ENCODE data around the gene ATP6V1E1. TPM values are rescaled to one million over a fixed set of nuclear protein-coding genes. Genes with fewer than 3 reads are reported as not detected.
A peak's percentile ranks its signal among the peaks of the same experiment; 100 is the strongest.
"Not testable (repeated sequence)": the region's sequence is repeated elsewhere in the genome, so short reads cannot be mapped to it uniquely, and the experiment has no call there.

Gene ATP6V1E1
- polyA plus RNA-seq (2013, experiment 1 of 2): 78.4 TPM
- 85.1 TPM for polyA plus RNA-seq (2013, experiment 2 of 2)

GRCh38 chr22:17628406-17629172 is at the start of gene ATP6V1E1:
Gene ATP6V1E1, minus strand, starts transcription at chr22:17628749. Its CDS starts 114 bp downstream, at chr22:17628635.
- H3K9me3 ChIP-seq (ENCODE audit: insufficient read depth, low read depth, low read length): no peaks in the 10 kb centered on the region
- WGBS: under 1% methylated on average over 45 of the region's 45 CpGs
- H3K36me3 ChIP-seq (ENCODE audit: insufficient read depth, low read length): peaks cover 15% of the 10 kb centered on the region; the same call in 1 of the 2 replicates
- H3K9ac ChIP-seq (ENCODE audit: low read depth, low read length): peak within 1 kb of the TSS; percentile 95
- peak within 1 kb of the TSS; percentile 90 for H3K27ac ChIP-seq (ENCODE audit: low read depth, low read length)
- H3K4me1 ChIP-seq (ENCODE audit: insufficient read depth, low read length): peaks cover 6% of the 10 kb centered on the region; the same call in 1 of the 2 replicates
- peak within 1 kb of the TSS; percentile 97 for H3K4me3 ChIP-seq (ENCODE audit: low read length)
- no peaks in the 10 kb centered on the region for H3K27me3 ChIP-seq (ENCODE audit: insufficient read depth, low read length)

- Histone ChIP-seq H3K4me3 (ENCODE audit: low read length) (no peak overlapping the region), H3K27ac (ENCODE audit: low read depth, low read length) (no peak overlapping the region), H3K9me3 (ENCODE audit: insufficient read depth, low read depth, low read length) (no peaks in the 10 kb centered on the region), H3K4me1 (ENCODE audit: insufficient read depth, low read length) (peaks cover 10% of the 10 kb centered on the region), H3K36me3 (ENCODE audit: insufficient read depth, low read length) (no peaks in the 10 kb centered on the region), H3K27me3 (ENCODE audit: insufficient read depth, low read length) (no peaks in the 10 kb centered on the region), H3K9ac (ENCODE audit: low read depth, low read length) (no peak overlapping the region)
- 100% methylated on average over 1 of the region's 1 CpG for WGBS
Measured at GRCh38 chr22:17675584-17675983, 47.0 kb upstream of the ATP6V1E1 start.

DNA sequence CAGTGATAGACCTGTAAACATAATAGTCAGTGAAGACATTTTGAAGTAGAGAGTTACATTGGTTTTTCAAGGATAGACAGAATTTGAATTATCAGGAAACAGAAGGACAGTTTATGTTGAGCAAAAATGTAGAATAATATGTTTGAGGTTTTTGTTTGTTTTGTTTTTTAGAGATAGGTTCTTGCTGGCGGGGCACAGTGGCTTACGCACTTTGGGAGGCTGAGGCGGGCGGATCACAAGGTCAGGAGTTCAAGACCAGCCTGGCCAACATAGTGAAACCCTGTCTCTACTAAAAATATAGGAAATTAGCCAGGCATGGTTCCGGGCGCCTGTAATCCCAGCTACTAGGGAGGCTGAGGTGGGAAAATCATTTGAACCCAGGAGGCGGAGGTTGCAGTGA is 45.6 kb upstream of the ATP6V1E1 start:
- Histone ChIP-seq H3K27me3 (ENCODE audit: insufficient read depth, low read length) (no peaks in the 10 kb centered on the region), H3K4me3 (ENCODE audit: low read length) (no peak overlapping the region), H3K4me1 (ENCODE audit: insufficient read depth, low read length) (peaks cover 10% of the 10 kb centered on the region), H3K9me3 (ENCODE audit: insufficient read depth, low read depth, low read length) (no peaks in the 10 kb centered on the region), H3K36me3 (ENCODE audit: insufficient read depth, low read length) (peaks cover 3% of the 10 kb centered on the region; the same call in 1 of the 2 replicates), H3K9ac (ENCODE audit: low read depth, low read length) (no peak overlapping the region), H3K27ac (ENCODE audit: low read depth, low read length) (no peak overlapping the region)
- 97% methylated on average over 6 of the region's 7 CpGs for WGBS

- Histone ChIP-seq H3K4me1 (ENCODE audit: insufficient read depth, low read length) (no peaks in the 10 kb centered on the region), H3K9ac (ENCODE audit: low read depth, low read length) (no peak overlapping the region), H3K36me3 (ENCODE audit: insufficient read depth, low read length) (peaks cover 3% of the 10 kb centered on the region; the same call in 1 of the 2 replicates), H3K9me3 (ENCODE audit: insufficient read depth, low read depth, low read length) (no peaks in the 10 kb centered on the region), H3K27ac (ENCODE audit: low read depth, low read length) (no peak overlapping the region), H3K4me3 (ENCODE audit: low read length) (no peak overlapping the region), H3K27me3 (ENCODE audit: insufficient read depth, low read length) (no peaks in the 10 kb centered on the region)
- WGBS: 95% methylated on average over 1 of the region's 2 CpGs
Measured at GRCh38 chr22:17672417-17672991, 44.0 kb upstream of the ATP6V1E1 start.

DNA sequence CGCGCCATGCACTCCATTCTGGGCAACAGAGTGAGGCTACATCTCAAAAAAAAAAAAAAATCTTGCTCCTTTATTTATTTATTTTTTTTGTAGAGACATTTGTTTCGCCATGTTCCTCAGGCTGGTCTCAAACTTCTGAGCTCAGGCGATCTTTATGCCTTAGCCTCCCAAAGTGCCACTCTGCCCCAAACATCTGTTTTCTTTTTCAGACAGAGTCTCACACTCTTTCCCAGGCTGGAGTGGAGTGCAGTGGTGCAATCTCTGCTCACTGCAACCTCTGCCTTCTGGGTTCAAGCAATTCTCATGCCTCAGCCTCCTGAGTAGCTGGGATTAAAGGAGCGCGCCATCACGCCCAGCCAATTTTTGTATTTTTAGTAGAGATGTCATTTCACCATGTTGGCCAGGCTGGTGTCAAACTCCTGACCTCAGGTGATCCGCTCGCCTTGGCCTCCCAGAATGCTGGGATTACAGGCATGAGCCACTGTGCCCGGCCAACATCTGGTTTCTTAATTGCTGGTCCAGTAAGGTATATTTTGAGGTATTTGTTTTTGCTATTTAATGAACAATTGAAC is 43.1 kb upstream of the ATP6V1E1 start:
- H3K36me3 ChIP-seq (ENCODE audit: insufficient read depth, low read length); H3K4me3 ChIP-seq (ENCODE audit: low read length); H3K27ac ChIP-seq (ENCODE audit: low read depth, low read length); H3K9ac ChIP-seq (ENCODE audit: low read depth, low read length); H3K27me3 ChIP-seq (ENCODE audit: insufficient read depth, low read length); H3K4me1 ChIP-seq (ENCODE audit: insufficient read depth, low read length); H3K9me3 ChIP-seq (ENCODE audit: insufficient read depth, low read depth, low read length): not testable (repeated sequence)
- WGBS: 96% methylated on average over 10 of the region's 10 CpGs

DNA sequence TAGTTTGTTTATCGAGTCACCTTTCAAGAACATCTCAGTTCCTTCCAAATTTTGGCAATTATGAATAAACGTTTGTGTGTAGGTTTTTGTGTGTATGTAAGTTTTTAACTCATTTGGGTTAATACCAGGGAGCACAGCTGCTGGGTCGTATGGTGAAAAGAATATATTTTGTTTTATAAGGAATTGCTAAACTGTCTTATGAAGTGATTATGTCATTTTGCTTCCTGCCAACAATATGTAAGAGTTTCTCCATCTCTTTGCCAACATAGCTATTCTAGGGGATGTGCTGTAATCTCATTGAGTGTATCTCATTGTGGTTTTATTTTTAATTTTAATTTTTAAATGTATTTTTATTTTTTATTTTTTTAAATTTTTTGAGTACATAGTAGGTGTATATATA is 37.3 kb upstream of the ATP6V1E1 start:
- Histone ChIP-seq H3K4me1 (ENCODE audit: insufficient read depth, low read length) (no peaks in the 10 kb centered on the region), H3K27ac (ENCODE audit: low read depth, low read length) (no peak overlapping the region), H3K36me3 (ENCODE audit: insufficient read depth, low read length) (peaks cover 42% of the 10 kb centered on the region), H3K9ac (ENCODE audit: low read depth, low read length) (no peak overlapping the region), H3K9me3 (ENCODE audit: insufficient read depth, low read depth, low read length) (peaks cover 10% of the 10 kb centered on the region; the same call in 1 of the 2 replicates), H3K27me3 (ENCODE audit: insufficient read depth, low read length) (no peaks in the 10 kb centered on the region), H3K4me3 (ENCODE audit: low read length) (no peak overlapping the region)
- 95% methylated on average over 3 of the region's 3 CpGs for WGBS

DNA sequence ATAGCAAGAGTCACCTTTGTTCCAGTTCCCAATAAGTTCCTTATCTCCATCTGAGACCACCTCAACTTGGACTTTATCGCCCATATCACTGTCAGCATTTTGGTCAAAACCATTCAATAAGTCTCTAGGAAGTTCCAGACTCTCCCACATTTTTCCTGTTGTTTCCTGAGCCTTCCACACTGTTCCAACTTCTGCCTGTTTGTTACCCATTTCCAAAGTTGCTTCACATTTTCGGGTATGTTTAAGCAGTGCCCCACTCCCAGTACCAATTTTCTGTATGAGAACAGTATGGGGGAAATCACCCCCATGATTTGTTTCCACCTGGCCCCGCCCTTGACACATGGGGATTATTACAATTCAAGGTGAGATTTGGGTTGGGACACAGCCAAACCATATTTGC is 36.7 kb upstream of the ATP6V1E1 start:
- H3K4me1 ChIP-seq (ENCODE audit: insufficient read depth, low read length): no peaks in the 10 kb centered on the region
- H3K9ac ChIP-seq (ENCODE audit: low read depth, low read length): no peak overlapping the region
- H3K27me3 ChIP-seq (ENCODE audit: insufficient read depth, low read length): no peaks in the 10 kb centered on the region
- no peak overlapping the region for H3K27ac ChIP-seq (ENCODE audit: low read depth, low read length)
- H3K9me3 ChIP-seq (ENCODE audit: insufficient read depth, low read depth, low read length): peaks cover 10% of the 10 kb centered on the region; the same call in 1 of the 2 replicates
- 94% methylated on average over 3 of the region's 3 CpGs for WGBS
- no peak overlapping the region for H3K4me3 ChIP-seq (ENCODE audit: low read length)
- H3K36me3 ChIP-seq (ENCODE audit: insufficient read depth, low read length): peaks cover 48% of the 10 kb centered on the region

GRCh38 chr22:17664414-17665055 is 36.0 kb upstream of the ATP6V1E1 start:
- Histone ChIP-seq H3K4me3 (ENCODE audit: low read length) (no peak overlapping the region), H3K4me1 (ENCODE audit: insufficient read depth, low read length) (no peaks in the 10 kb centered on the region), H3K36me3 (ENCODE audit: insufficient read depth, low read length) (peaks cover 54% of the 10 kb centered on the region), H3K27ac (ENCODE audit: low read depth, low read length) (no peak overlapping the region), H3K9ac (ENCODE audit: low read depth, low read length) (no peak overlapping the region), H3K27me3 (ENCODE audit: insufficient read depth, low read length) (no peaks in the 10 kb centered on the region), H3K9me3 (ENCODE audit: insufficient read depth, low read depth, low read length) (peaks cover 10% of the 10 kb centered on the region; the same call in 1 of the 2 replicates)
- WGBS: 94% methylated on average over 6 of the region's 6 CpGs

GRCh38 chr22:17656870-17657395 is 28.4 kb upstream of the ATP6V1E1 start:
- peaks cover 48% of the 10 kb centered on the region for H3K36me3 ChIP-seq (ENCODE audit: insufficient read depth, low read length)
- H3K27ac ChIP-seq (ENCODE audit: low read depth, low read length): no peak overlapping the region
- no peak overlapping the region for H3K4me3 ChIP-seq (ENCODE audit: low read length)
- no peaks in the 10 kb centered on the region for H3K9me3 ChIP-seq (ENCODE audit: insufficient read depth, low read depth, low read length)
- WGBS: 96% methylated on average over 10 of the region's 10 CpGs
- no peaks in the 10 kb centered on the region for H3K4me1 ChIP-seq (ENCODE audit: insufficient read depth, low read length)
- no peaks in the 10 kb centered on the region for H3K27me3 ChIP-seq (ENCODE audit: insufficient read depth, low read length)
- H3K9ac ChIP-seq (ENCODE audit: low read depth, low read length): no peak overlapping the region

- Histone ChIP-seq H3K27ac (ENCODE audit: low read depth, low read length) (no peak overlapping the region), H3K4me3 (ENCODE audit: low read length) (no peak overlapping the region), H3K27me3 (ENCODE audit: insufficient read depth, low read length) (no peaks in the 10 kb centered on the region), H3K9me3 (ENCODE audit: insufficient read depth, low read depth, low read length) (no peaks in the 10 kb centered on the region), H3K36me3 (ENCODE audit: insufficient read depth, low read length) (peaks cover 39% of the 10 kb centered on the region), H3K4me1 (ENCODE audit: insufficient read depth, low read length) (no peaks in the 10 kb centered on the region), H3K9ac (ENCODE audit: low read depth, low read length) (no peak overlapping the region)
- 93% methylated on average over 3 of the region's 3 CpGs for WGBS
Measured at GRCh38 chr22:17655289-17655688, 26.7 kb upstream of the ATP6V1E1 start.

- no peak overlapping the region for H3K27ac ChIP-seq (ENCODE audit: low read depth, low read length)
- no CpG with 5 or more reads among the region's 1 CpG for WGBS
- peaks cover 7% of the 10 kb centered on the region; the same call in 1 of the 2 replicates for H3K36me3 ChIP-seq (ENCODE audit: insufficient read depth, low read length)
Measured at GRCh38 chr22:17648569-17648968, 20.0 kb upstream of the ATP6V1E1 start.

More at GRCh38 chr22:17648569-17648968, 20.0 kb upstream of the ATP6V1E1 start:
- Histone ChIP-seq H3K4me1 (ENCODE audit: insufficient read depth, low read length) (no peaks in the 10 kb centered on the region), H3K9ac (ENCODE audit: low read depth, low read length) (no peak overlapping the region), H3K9me3 (ENCODE audit: insufficient read depth, low read depth, low read length) (no peaks in the 10 kb centered on the region), H3K4me3 (ENCODE audit: low read length) (no peak overlapping the region), H3K27me3 (ENCODE audit: insufficient read depth, low read length) (no peaks in the 10 kb centered on the region)

All from HUES64 (cell line).